ENCODE data around the gene ID1.
A peak's percentile ranks its signal among the peaks of the same experiment; 100 is the strongest.

The ID1 gene

GRCh38 chr20:31605031-31605901 lies at the start of gene ID1:
TSS of gene ID1 (plus strand) at chr20:31605289. CDS start at chr20:31605388, 99 bp downstream.
- peak; percentile 93 for DNase-seq (ENCODE audit: low read depth)

GRCh38 chr20:31559704-31560093 lies 45.4 kb upstream of the ID1 start:
- no peak for DNase-seq (ENCODE audit: low read depth)

- DNase-seq (ENCODE audit: low read depth) = peak; percentile 73
These were observed 44.9 kb upstream of the ID1 start for GRCh38 chr20:31560094-31560745.

- DNase-seq (ENCODE audit: low read depth) = peak; percentile 89
These were observed 44.1 kb upstream of the ID1 start for GRCh38 chr20:31560746-31561598.

- no peak for DNase-seq (ENCODE audit: low read depth)
These were observed 42.8 kb upstream of the ID1 start for GRCh38 chr20:31562241-31562640.

GRCh38 chr20:31564284-31564683 lies 40.8 kb upstream of the ID1 start:
- no peak for DNase-seq (ENCODE audit: low read depth)

- DNase-seq (ENCODE audit: low read depth) = no peak
These were observed 39.3 kb upstream of the ID1 start for GRCh38 chr20:31565699-31566318.

GRCh38 chr20:31566319-31566657 lies 38.8 kb upstream of the ID1 start:
- DNase-seq (ENCODE audit: low read depth) = no peak

- DNase-seq (ENCODE audit: low read depth) = no peak
These were observed 38.3 kb upstream of the ID1 start for GRCh38 chr20:31566658-31567379.

- DNase-seq (ENCODE audit: low read depth) = no peak
These were observed 37.7 kb upstream of the ID1 start for GRCh38 chr20:31567380-31567720.

GRCh38 chr20:31568041-31568731 lies 36.9 kb upstream of the ID1 start:
- no peak for DNase-seq (ENCODE audit: low read depth)

GRCh38 chr20:31568773-31569162 lies 36.3 kb upstream of the ID1 start:
- DNase-seq (ENCODE audit: low read depth) = no peak

GRCh38 chr20:31569163-31570020 lies 35.7 kb upstream of the ID1 start:
- no peak for DNase-seq (ENCODE audit: low read depth)

- no peak for DNase-seq (ENCODE audit: low read depth)
These were observed 35.0 kb upstream of the ID1 start for GRCh38 chr20:31570021-31570463.

GRCh38 chr20:31570735-31571617 lies 34.1 kb upstream of the ID1 start:
- no peak for DNase-seq (ENCODE audit: low read depth)

GRCh38 chr20:31572042-31572700 lies 32.9 kb upstream of the ID1 start:
- no peak for DNase-seq (ENCODE audit: low read depth)

GRCh38 chr20:31572701-31573554 lies 32.2 kb upstream of the ID1 start:
- DNase-seq (ENCODE audit: low read depth) = peak; percentile 98

Measured in fibroblast of the conjunctiva (primary cell).